Activated T-helper 1 cell treated with anti-CD3 and anti-CD28 coated beads, Interleukin-2, amount 50 U/mL, for 16 hours (primary cell): ENCODE results near the gene STAC3.

Experiments
- DNase-seq, 2 donors: peaks; one replicate each; pipeline ENCODE4 v3.0.0-alpha.2; 2020; ENCODE audit warnings: low read depth in 1 of 2, low spot score in 1 of 2

The STAC3 gene

DNA sequence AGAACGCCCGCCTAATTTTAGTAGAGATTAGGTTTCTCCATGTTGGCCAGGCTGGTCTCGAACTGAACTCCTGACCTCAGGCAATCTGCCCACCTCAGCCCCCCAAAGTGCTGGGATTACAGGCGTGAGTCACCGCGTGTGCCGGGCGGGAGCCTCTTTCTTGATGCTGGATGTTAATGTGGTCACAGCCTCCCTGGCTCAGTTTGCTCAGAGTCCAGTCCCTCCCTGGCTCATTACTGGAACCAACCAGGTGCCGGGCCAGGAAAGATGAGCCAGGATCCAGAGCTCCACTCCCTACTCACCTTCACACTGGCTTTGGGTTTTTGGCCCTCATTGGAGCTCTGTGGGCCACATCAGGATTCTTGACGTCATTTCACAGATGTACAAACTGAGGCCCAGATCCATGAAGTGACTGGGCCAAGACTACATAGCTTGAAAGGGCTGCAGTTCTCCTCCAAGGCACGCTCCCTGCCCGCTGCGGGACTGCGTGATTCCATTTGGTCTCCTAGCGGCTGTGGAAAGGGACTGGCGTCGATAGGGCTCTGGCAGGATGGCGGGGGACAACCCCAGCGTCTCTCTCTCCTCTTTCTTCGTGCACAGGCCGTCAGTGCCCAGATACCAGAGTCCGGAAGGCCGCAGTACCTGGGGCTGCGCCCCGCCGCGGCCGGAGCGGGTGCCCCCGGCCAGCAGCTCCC, 26.6 kb downstream of the STAC3 start:
- no peak for DNase-seq

DNA sequence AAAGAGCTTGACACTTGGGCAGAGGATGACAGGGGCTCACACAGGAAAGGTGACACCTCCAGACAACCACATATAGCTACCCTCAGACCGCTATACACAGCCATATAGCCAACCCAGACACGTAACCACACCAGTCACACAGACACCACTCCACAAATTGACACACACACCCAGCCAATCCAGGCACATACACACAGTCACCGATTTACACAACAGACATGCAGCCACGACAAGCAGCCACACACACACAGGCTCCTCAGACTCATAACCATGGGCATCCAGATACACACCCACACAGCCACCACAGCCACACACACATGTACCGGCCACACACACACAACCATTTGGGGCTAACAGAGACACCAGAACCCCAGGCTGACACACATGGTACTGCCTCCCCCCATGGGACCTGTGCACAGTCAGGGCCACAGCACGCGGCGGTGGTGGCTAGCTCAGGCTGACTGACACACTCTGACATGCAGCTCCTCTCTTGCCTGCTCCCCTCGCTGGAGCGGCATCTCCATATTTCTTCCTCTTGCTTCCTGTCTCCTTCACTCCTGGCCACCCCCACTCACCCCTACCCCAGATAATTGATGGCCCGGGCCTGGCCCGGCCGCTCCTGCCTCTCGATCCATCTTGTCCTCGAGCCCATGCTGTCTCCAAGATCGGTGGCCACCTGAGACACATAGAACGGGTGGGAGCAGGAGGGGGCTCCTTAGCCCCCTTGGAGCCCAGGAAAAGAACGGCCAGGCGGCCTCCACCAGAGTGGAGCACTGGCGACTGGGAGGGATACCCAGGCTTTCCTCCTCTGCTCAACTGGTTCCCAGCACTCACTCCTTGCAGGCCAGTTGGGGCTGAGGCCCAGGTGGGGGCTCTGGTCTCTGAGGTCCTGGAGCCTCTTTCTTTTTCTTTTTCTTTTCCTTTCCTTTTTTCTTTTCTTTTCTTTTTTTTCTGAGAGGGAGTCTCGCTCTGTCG, 27.5 kb downstream of the STAC3 start:
- DNase-seq = no peak

DNA sequence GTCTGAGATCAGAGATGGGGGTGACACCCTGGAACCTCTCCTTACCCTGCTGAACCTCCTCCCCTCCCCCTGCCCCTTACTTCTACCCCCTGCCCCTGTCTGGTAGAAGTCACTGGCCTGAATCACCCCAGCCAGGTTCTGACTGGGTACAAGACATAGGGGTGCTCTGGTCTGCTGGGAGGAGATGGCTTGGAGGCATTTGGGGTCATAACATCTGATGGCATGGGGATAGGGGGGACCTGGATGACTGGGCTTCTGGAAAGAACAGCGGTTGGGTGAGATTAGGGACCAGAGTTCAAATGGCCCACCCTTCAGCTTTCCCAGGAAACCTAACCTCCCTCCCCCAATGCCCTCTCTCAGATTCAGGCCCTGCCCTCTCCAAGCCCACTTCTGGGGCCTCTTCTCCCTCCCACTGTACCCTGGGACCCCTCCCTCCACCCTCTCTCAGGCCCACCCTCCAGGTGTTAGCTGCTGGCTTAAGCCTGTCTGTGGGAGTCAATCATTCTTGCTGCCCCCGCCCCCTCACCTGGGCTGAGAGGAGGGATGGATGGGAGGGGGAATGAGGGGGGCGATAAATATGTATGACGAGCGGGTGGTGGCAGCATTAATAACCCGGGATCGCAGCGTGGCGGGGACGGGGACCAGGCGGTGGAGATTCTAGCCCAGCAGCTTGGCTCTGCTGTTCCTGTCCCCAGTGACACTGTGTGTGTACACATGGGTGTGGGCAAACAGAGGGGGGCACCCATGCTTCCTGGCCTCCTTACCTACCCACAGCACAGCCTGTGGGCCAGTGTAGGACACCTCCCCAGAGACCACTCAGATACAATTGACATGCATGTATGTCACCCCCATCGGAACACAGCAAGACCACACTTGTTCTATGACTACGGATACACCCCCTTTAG, 28.4 kb downstream of the STAC3 start:
- DNase-seq = no peak

DNA sequence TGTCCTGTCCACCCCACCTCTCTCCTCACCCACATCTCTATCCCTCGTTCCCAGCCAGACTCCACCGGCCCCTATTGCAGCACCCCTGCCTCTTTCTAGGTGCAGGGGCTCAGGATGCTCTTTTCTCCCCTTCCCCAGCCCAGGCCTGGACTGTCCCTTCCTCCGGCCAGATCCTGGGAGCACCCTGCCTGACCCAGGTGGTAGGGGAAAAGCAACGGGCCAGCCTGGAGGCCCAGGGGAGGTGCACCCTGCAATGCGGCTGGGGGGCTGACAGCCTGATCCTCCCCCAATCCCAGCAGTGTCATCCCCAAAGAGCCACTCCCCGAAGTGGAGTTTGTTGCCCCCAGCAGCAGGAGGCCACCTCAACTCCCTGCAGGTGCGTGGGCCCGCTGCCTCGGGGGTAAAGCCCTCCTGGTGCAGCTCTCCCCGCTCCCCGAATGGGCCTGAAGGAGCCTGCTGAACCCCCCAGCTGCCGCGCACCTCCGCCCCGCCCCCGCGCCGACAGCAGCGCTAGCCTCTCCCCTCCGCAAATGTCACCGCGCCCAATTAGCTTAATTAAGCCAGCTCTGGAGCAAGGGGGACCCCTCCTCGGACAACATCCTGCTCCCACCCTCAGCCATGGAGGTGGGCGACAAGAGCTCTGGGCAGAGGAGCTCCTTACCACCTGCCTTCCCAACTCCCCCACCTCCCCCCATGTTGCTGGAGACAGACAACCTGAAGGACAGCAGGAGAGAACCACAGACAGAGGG, 29.6 kb downstream of the STAC3 start:
- DNase-seq = no peak

DNA sequence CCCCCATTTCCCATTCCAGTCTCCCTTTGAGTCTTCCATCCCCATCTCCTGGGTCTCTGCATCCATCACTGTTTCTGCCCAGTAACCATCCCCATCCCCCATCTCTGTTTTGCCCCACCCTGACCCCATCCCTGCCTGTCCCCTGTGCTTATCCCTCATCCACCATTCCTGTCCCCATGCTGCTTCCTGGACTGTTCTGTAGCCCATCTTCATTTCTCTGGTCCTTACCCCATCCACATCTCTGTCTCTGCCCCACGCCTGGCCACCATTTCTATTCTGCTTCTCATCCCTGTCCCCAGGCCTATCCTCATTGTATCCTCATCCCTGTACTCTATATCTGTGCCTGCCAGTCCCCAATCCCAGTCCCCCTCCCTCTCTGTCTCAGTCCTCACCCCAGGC, 30.2 kb downstream of the STAC3 start:
- DNase-seq = no peak

DNA sequence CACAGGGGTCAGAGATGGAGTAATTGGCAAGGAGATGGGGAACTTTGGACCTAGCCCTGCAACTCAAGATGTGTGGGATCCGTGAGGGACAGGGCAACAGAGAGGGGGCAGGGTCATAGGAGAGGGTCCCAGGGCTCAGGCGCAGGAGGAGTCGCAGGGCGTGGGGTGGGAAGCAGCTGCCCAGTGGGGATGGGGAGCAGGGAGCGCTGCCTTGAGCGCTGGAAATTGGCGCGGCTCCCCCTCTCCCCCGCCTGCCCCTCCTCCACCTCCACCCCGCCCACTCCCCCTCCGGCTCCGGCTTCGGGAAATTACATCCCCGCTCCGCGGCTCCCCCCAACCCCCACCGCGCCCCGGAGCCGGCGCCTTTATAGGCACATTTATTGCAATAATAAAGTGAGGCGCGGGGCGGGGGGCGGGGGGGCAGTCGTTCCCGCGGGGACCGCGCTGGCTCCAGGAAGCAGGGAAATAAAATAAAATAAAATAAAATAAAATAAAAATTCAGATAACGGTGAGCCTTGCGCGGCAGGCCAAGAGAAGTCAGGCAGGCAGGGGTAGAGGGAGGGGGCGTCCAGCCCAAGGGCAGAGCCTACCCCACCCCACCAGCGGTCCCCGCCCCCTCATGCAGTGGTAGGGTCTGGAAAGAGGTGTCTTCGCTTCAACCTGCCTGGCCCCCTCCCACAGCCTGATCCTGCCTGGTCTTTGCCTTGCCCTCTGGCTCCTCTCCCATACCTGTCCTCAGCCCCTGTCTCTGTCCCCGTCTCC, 30.8 kb downstream of the STAC3 start:
- DNase-seq = no peak

DNA sequence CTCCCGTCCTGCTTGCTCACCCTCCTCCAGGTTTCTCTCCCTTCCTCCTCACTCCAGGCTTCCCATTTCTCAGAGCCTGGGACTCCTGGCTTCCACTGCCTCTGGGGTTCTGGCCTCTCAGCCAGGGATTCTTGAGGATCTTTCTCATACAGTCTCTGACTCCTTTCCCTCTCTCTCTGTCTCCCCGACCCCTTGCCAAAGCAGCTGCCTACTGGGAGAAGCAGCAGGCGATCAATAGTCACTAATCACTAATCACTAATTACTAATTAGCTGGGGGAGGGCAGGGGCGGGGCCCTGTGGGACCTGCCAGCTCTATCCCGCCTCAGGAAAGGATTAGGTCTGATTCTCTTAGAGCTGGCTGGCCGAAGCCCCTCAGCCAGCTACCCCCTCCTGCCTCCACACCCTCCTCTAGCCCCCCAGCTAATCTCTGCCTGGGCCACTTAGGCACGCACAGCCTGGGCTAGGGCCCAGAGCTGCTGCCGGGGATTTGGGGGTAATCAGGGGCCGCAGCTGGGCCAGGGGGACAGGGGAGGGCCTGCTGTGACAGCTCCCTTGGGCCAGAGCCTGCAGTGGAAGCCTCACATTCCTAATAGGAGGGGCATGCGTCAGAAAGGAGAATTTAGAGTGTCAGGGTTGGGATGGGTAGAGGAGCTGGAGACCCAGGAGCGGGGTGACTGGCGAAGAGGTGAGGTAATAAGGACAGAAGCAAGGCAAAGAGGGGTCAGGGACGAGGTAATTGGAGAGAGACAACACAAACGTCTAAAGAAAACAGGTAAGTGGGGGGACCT, 31.6 kb downstream of the STAC3 start:
- DNase-seq = no peak

DNA sequence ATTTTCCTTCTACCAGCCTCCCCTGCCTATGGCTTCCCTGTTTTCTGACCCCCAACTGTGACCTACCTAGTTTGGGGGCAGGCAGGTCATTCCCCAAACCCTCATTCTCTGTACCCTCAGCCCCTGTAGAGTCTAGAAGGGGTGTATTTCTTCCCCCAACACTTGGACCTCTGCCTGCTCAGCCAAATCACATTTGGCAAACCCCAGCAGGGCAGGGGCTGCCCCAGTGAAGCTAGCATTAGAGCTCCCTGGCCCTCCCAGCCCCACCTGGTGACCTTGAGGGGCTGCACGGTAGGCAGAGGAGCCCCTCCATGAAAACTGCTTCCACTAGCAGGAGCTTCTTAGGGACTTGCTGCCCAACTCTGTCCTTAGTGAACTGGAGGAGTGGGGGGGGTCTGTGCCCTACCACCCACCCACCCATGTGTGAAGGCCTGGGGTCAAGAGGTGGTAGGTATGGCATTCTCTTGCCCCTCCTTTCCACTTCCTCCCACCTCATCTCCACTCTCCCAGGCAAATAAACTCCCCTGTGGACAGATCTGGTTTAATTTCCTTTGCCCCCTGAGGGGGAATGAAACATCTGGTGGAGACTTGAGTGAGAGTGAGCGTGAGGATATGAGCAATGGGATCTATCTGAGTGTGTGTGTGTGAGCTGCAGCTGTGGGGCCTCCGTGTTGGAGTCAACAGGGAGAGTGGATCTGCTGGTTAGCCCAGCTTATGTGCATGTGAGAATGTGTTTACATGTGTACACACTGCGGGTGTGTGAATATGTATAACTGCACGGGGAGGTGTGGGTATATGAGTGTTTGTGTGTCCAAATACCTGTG, 32.7 kb downstream of the STAC3 start:
- DNase-seq = no peak

DNA sequence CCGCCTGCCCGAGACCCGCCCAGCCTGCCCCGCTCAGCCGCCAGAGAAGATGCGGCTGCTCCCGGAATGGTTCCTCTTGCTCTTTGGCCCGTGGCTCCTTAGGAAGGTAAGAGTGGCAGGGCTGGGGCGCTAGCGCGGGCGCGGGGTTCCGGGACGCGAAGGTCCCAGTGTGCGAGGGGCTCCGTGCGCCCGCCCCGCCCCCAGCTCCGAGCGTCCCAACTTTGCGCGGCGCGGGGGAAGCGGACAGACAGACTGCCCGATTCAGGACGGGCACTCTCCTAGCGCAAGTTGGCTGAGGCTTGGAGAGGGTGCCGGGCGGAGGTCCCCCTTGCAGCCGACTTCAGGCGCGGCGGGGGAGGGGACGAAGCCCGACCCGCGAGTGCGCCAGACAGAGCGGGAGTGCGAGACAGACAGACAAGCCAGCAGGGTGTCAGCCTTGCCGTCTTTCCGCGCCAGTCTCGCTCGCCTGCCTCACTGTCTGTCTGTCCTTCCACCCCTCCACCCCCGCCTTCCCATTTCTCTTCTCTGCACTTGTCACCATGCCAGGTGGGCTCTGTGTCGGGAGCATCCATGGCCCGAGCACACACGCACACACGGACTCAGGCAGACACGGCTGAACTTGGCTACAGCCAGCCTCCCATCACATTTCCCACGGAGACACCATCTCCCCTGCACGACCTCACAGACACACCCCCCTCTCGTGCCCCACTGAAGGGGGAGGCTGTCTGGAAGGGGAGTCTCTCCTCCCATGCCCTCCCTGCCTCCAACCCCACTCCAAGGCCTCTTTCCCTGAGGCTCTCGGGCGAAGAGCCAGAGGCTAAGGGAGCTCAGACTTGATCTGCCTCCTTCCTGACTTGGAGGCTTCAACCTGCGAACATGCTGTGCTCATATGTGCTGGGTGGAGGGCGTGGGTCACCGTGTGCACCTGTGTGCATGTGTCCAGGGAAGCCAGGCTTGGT, 33.8 kb downstream of the STAC3 start:
- no peak for DNase-seq

DNA sequence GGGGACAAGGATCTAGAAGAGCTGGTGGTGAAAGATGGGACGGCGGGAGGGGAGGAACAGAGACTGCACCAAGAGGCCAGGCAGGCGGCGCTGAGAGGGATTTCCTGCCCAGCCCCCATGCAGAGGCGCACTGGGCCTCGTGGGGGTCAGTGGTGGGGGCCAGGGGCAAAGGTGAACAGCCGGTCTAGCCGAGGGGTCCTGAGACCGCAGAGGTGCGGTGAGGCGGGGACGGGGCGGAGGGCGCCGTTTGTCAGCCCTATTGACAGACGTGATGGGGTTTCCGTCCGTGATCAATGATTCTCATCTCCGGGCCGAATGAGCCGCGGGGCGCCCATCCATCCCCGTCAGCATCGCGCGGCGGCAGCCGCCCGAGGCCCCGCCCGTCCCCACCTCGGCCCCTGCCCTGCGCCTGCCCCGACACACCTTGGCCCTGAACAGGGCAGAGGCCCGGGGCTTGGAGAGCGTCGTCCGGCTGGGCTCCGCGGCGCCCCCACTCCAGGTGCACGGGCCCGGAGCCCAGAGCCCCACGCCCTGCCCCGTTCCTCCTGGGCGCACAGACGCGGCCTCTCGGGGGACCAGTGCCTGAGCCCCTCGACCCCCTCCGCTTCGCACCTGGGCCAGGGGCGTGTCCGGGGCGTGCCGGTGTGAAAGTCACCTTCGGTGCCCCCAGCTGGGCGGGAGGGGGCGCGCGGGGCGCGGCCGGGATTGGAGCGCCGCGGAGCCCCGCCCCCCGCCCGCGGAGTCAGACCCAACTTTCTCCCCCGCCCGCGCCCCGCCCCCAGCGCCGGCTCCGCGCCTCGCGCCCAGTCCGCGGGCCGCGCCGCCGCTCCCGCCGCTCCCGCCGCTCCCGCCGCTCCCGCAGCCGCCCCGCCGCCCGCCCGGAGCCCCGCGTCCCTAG, 34.7 kb downstream of the STAC3 start, which contains the start of gene NXPH4:
Gene NXPH4, plus strand, starts transcription at position 781 of the 898 bp plus-strand sequence. CDS start 176 bp downstream, outside the sequence.
- peak in 1 of 2 donors; percentile 45 for DNase-seq

DNA sequence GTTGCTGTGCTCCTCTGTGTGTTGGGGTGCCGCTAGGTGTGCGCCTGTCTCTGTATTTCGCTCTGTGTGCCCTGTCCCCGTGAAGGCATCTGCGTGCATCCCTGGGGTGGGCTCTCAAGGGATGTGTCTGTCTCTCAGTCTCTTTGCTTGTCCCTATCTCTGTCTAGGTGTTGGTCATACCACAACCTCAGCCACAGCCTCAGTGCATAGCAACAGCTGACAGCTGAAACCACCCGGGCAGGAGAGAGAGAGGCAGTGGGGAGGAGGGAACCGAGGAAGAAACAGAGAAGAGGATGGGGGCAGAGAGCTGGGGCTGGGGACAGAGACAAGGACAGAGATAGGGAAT, 35.3 kb downstream of the STAC3 start:
- DNase-seq = no peak

DNA sequence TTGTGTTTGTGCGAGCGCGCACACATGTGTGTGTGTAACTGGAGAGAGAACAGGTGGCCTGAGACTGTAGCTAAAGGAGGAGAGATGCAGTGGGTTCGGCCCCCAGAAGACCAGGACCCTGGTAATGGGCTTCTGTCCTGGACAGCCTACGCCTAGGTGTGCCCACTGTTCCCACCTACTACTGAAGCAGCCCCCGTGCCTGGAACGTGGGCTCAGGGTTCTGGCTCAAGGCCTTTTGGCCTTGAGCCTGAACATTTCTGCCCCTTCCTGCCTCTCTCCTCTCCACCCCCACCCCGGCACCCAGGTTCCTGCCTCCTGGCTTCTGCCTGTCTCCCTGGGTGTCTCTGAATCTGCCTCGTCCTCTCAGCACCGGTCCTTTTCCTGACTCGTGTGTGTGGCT, 35.9 kb downstream of the STAC3 start:
- no peak for DNase-seq

DNA sequence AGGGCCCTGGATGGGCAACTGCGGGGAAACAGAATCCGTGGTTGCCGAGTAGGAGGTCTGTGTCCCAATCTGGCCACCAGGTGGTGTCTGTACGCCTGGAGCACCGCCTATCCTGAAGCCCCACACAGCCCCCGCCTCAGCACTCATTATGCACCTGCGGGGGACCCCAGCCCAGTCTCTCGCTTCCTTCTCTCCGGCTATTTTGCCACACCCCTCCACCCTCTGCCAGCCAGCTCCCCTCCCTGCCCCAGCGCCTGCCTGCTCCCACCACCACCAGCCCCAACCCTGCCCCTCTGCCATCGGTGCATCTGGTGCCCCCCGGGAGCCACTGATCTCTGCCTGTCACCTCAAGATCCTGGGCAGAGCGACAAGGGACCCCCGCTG, 36.6 kb downstream of the STAC3 start:
- peak; percentile 41 to 49 for DNase-seq

DNA sequence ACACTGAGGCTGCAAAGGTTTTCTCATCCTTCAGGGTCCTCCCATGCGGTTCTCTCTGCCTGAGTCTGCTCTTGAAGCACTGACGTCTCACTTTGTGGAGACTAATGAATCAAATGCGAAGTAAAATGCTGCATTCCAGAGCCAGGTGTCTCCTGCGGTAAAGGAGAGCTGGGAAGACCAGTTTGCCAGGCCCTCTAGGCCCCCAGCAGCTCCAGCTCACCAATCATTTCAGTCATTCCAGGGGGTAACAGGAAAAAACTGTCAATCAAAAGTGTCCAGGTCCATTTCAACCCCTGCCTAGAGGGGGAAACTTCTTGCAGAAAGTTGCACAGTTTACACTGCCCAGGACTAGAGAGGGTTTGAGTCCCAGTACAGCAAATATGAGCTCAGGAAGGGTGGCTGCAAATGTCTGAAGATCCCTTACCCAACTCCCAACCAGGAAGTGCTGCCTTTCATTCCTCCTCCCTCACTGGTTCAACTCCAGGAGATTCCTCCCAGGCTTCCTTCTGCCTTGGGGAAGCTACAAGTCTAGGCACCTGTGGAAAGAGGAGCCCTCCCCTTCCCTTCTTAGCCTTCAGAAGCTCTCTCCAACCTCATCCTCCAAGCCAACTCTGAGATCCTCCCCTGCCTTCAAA, 37.1 kb downstream of the STAC3 start:
- no peak for DNase-seq

DNA sequence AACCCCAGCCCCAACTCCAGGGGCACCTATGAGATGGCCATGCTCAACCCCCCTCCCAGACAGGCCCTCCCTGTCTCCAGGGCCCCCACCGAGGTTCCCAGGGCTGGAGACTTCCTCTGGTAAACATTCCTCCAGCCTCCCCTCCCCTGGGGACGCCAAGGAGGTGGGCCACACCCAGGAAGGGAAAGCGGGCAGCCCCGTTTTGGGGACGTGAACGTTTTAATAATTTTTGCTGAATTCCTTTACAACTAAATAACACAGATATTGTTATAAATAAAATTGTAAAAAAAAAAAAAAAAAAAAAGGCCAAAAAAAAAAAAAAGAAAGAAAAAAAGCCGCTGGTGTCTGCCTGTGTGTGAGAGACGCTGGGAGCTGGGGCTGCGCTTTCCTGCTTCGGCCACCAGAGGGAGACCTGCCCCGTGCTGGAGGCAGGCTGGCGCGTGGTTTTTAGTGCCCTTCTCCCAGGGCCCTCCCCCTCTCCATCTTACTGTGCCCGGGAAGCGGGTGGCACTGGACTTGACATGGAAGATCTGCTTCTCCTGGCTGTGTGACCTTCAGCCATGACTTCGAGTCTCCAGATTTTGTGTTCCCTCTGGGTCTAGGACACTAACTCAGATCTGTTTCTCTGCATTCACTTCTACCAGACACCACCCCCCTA, 37.8 kb downstream of the STAC3 start:
- peak; percentile 63 to 74 for DNase-seq
